ENCODE results near the gene LMCD1. TPM values are rescaled to one million over a fixed set of nuclear protein-coding genes. Genes with fewer than 3 reads are reported as not detected.
A peak's percentile ranks its signal among the peaks of the same experiment; 100 is the strongest.

The LMCD1 gene
- total RNA-seq, 4 donors from 2014 or later = 1.6 to 90.8 (median 12.3) TPM

GRCh38 chr3:8621141-8621540, 119.5 kb downstream of the LMCD1 start:
- Histone ChIP-seq H3K27ac (no peak overlapping the region), H3K4me1 (peaks cover 0 to 5% (median 0%) of the 10 kb centered on the region in 4 donors), H3K36me3 (no peaks in the 10 kb centered on the region), H3K9me3 (no peaks in the 10 kb centered on the region), H3K27me3 (no peaks in the 10 kb centered on the region), H3K4me3 (no peak overlapping the region)
- peak in 1 of 3 donors; percentile 24 for DNase-seq
- no peak for TF ChIP-seq CTCF (IDR thresholded peaks at IDR 0.05)
- TF ChIP-seq POLR2A (IDR thresholded peaks at IDR 0.05) = no peak

- Histone ChIP-seq H3K4me1 (peaks cover 0 to 5% (median 0%) of the 10 kb centered on the region in 4 donors), H3K9me3 (no peaks in the 10 kb centered on the region), H3K36me3 (no peaks in the 10 kb centered on the region), H3K27me3 (no peaks in the 10 kb centered on the region), H3K4me3 (no peak overlapping the region), H3K27ac (peak overlapping the region in 1 of 4 donors; percentile 25)
- TF ChIP-seq POLR2A (IDR thresholded peaks at IDR 0.05) (no peak), CTCF (IDR thresholded peaks at IDR 0.05) (no peak)
- DNase-seq = peak in 1 of 3 donors; percentile 46
Measured at GRCh38 chr3:8621872-8622271, 120.2 kb downstream of the LMCD1 start.

- Histone ChIP-seq H3K27me3 (no peaks in the 10 kb centered on the region), H3K27ac (no peak overlapping the region), H3K4me1 (peaks cover 0 to 5% (median 0%) of the 10 kb centered on the region in 4 donors), H3K36me3 (no peaks in the 10 kb centered on the region), H3K4me3 (peak overlapping the region in 2 of 4 donors; percentile 10 to 16), H3K9me3 (no peaks in the 10 kb centered on the region)
- no peak for TF ChIP-seq POLR2A (IDR thresholded peaks at IDR 0.05)
- TF ChIP-seq CTCF (IDR thresholded peaks at IDR 0.05) = peak; percentile 29 to 90 (median 81)
- DNase-seq = peak; percentile 18 to 80 (median 74)
Measured at GRCh38 chr3:8622873-8623691, 121.5 kb downstream of the LMCD1 start.

- peaks cover 0 to 5% (median 0%) of the 10 kb centered on the region in 4 donors for H3K4me1 ChIP-seq
- H3K27ac ChIP-seq = no peak overlapping the region
- H3K4me3 ChIP-seq = no peak overlapping the region
- no peak for TF ChIP-seq POLR2A (IDR thresholded peaks at IDR 0.05)
- no peak for TF ChIP-seq CTCF (IDR thresholded peaks at IDR 0.05)
- DNase-seq = peak in 1 of 3 donors; percentile 33
- H3K9me3 ChIP-seq = no peaks in the 10 kb centered on the region
- H3K27me3 ChIP-seq = no peaks in the 10 kb centered on the region
- no peaks in the 10 kb centered on the region for H3K36me3 ChIP-seq
Measured at GRCh38 chr3:8623741-8624140, 122.1 kb downstream of the LMCD1 start.

Other genes with a start within 250 kb of the LMCD1 start
- 10 to 100 TPM in 3 of 4 donors, 1 to 10 TPM in 1; 1.7 to 38.4 (median 21.6) TPM for gene SSUH2, start 143.0 kb downstream of the LMCD1 start, total RNA-seq
- not detected for gene CAV3, start 232.0 kb downstream of the LMCD1 start, total RNA-seq